Stimulated activated CD4-positive, alpha-beta T cell treated with anti-CD3 and anti-CD28 coated beads, Interleukin-4, amount 100 ng/mL, for 48 hours (primary cell): ENCODE results near the gene SNX18.
"Not testable (repeated sequence)": the region's sequence is repeated elsewhere in the genome, so short reads cannot be mapped to it uniquely, and the experiment has no call there.

ENCODE experiments used
- DNase-seq, 2 donors: peaks; one replicate each; pipeline ENCODE4 v3.0.0-alpha.2; 2020; ENCODE audit warnings: low read depth in 2 of 2

The SNX18 gene, protein sequence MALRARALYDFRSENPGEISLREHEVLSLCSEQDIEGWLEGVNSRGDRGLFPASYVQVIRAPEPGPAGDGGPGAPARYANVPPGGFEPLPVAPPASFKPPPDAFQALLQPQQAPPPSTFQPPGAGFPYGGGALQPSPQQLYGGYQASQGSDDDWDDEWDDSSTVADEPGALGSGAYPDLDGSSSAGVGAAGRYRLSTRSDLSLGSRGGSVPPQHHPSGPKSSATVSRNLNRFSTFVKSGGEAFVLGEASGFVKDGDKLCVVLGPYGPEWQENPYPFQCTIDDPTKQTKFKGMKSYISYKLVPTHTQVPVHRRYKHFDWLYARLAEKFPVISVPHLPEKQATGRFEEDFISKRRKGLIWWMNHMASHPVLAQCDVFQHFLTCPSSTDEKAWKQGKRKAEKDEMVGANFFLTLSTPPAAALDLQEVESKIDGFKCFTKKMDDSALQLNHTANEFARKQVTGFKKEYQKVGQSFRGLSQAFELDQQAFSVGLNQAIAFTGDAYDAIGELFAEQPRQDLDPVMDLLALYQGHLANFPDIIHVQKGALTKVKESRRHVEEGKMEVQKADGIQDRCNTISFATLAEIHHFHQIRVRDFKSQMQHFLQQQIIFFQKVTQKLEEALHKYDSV

GRCh38 chr5:54517512-54518145 lies at the start of gene SNX18:
Gene SNX18 (plus strand): TSS chr5:54517759. CDS start chr5:54517953, 194 bp downstream.
- peak; percentile 74 to 87 for DNase-seq

GRCh38 chr5:54469622-54470021 lies 47.9 kb upstream of the SNX18 start:
- no peak for DNase-seq

- no peak for DNase-seq
These were observed 47.4 kb upstream of the SNX18 start for GRCh38 chr5:54470128-54470527.

- DNase-seq: no peak
These were observed 46.9 kb upstream of the SNX18 start for GRCh38 chr5:54470677-54471076.

GRCh38 chr5:54471398-54471797 lies 46.2 kb upstream of the SNX18 start:
- no peak for DNase-seq

GRCh38 chr5:54476682-54477081 lies 40.9 kb upstream of the SNX18 start:
- DNase-seq: no peak

DNA sequence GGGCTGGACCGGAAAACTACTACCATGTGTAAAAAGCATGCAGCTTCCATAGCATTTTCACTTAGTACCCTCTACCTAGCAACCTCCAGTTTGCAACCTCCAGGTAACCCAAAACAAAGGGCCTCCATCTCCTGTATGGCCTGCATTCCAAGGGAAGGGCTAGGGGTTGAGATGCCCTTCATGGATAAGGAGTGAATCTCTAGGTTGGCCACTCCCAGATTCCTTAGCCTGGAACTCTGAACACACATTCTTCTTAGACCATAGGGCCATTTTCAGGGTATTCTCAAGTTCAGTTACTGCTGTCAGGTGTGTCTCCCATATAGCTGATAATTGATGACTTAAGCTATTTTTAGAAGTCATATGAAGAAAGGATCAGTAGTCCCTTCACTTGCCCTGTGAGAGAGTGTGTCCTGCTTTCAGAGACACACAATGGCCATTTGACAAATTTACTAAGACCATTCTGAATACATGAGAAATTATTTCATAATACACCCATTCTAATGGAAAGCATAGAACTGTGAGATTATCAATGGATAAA lies 39.5 kb upstream of the SNX18 start:
- DNase-seq: no peak

DNA sequence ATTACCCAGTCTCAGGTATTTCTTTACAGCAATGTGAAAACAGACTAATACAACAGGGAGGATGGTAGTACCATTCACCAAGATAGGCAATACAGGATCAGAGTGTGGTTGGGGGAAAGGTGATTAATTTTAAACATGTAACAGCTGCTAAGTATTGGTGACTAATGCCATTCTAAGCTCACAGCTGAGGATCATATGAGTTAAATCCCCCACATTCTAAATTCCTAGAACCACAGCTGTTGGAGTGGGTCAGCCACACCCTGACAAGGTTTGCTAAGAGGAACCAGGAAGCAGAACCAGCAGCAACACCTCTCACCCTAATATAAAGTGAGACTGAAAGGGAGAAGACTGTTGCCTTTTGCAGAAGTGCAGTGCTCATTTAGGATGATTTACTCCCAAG lies 37.3 kb upstream of the SNX18 start:
- DNase-seq: no peak

DNA sequence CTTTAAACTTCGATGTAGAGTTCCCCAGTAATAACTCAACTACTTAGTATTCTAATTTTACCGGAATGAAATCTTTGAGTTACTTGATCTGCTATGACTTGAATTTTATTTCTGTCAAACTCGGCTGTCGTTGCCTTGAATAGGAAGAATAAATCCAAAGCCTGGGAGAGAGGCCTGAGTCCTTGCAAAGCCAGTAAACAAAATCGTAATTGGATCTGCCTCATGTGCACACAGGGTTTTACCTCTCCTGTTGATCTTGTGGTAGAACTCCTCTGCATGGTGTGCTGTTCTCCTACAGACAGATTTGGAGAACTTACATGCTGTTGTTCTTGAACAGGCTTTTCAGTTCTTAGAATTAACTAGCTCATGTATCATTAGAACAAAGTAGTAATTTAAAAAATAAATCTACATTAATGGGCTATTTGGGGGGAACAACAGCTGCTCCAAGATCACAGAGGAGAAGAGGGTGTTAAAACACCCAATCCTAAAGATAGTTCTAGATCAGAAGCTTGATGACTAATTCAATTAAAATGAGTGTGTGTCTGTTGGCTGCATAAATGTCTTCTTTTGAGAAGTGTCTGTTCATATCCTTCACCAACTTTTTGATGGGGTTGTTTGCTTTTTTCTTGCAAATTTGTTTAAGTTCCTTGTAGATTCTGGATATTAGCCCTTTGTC lies 33.2 kb upstream of the SNX18 start:
- DNase-seq: no peak

- not testable (repeated sequence) for DNase-seq
These were observed 31.9 kb upstream of the SNX18 start for GRCh38 chr5:54485659-54486058.

- DNase-seq: not testable (repeated sequence)
These were observed 27.9 kb upstream of the SNX18 start for GRCh38 chr5:54489648-54489979.

DNA sequence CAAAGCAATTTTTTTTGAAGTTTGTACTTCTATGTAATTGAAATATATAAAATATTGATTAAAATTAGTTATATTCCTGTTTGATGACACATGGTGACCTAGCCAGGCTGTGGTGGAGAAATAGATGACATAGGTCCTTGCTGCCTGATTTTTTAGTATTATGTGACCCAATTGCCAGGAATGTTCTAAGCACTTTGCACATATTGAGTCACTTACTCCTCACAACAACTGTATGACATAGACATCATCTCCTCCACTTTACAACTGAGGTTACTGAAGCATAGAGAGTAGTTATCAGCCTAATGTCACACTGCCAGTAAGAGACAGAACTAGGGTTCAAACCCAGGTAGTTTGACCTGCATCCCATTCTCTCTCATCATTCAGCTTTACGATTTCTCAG lies 26.2 kb upstream of the SNX18 start:
- no peak for DNase-seq

DNA sequence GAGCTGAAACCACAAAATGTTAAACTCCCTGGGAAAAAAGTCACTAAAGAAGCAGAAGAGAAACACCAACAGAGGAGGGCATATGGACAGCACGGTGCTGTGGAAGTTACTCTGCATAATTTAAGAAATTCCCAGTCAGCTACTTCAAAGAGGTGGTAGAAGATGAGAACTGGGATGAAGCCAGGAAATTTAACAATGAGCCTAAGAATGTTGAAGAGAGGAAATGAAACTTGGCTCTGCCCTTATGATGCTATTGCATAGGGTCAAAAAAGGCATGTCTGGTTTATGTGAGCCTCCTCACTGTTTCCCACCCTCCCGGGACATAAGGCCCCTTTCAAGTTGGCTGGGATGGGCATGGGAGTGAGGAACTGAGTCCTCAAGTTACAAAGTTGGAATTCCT lies 25.4 kb upstream of the SNX18 start:
- no peak for DNase-seq

DNA sequence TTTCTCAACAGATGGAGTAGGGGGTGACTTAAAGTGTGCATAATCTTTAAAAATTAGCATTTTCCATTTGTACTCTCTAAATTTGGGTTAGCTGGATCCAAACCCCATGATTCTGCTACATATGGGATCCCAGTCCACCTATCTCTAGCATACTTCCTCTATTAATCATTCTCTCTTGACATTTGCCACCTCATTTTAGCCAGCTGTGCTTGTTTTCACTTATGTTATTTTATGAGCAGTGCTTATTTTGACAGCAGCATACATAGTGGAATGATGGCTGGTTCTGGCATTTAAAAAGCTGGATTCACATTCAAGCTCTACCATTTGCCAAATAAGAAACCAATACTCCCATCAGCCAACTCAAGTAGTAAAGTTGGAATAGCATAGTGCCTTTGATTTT lies 22.5 kb upstream of the SNX18 start:
- no peak for DNase-seq

GRCh38 chr5:54514291-54514690 lies 3.3 kb upstream of the SNX18 start:
- no peak for DNase-seq

DNA sequence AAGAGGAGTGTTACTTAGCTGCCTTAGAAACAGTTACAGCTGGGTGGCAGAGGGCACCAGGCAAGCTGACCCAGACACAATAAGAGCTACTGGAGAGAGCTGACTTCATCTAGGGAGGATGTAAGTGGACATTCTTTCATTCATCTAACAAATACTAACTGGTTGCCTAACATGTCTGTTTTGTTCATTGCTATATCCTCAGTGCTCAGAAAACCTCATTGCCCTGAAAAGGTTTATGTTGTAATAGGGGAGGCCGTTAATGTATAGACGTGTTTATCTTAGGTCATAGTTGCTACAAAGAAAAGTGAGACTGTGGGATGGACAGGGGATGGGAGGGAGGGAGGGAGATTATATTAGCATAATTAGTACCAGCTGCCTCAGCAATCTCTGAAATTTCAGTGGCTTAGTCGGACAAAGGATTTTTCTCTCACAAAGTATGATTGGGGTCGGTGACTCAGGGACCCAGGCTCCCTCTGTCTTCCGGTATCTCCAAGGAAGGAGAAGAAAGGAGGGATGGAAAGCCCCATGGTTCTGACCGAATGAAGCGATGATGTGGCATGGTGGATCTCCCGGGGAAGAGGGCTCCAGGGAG lies 2.6 kb upstream of the SNX18 start:
- DNase-seq: no peak

DNA sequence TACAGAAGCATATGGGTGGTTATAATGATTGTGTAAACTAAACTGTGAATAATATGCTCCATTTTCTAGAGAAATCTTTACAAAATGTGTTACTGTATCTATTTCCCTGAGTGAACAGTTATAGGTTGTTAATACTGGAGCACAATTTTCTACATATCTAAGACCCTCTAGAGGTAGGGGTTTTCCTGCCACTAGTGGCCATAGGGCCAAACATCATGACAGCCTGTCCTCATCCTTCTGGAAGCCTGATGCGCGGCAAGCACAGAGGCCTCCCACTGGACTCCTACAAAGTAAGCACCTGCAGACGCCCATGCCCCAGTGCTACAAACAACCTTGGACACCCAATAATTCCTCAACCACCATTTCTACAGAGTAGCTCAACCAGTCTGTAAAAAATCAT lies 1.9 kb upstream of the SNX18 start:
- DNase-seq: no peak

- DNase-seq: no peak
These were observed 1.4 kb upstream of the SNX18 start for GRCh38 chr5:54516051-54516655.

GRCh38 chr5:54517174-54517511 lies 416 bp upstream of the SNX18 start:
- DNase-seq: no peak

DNA sequence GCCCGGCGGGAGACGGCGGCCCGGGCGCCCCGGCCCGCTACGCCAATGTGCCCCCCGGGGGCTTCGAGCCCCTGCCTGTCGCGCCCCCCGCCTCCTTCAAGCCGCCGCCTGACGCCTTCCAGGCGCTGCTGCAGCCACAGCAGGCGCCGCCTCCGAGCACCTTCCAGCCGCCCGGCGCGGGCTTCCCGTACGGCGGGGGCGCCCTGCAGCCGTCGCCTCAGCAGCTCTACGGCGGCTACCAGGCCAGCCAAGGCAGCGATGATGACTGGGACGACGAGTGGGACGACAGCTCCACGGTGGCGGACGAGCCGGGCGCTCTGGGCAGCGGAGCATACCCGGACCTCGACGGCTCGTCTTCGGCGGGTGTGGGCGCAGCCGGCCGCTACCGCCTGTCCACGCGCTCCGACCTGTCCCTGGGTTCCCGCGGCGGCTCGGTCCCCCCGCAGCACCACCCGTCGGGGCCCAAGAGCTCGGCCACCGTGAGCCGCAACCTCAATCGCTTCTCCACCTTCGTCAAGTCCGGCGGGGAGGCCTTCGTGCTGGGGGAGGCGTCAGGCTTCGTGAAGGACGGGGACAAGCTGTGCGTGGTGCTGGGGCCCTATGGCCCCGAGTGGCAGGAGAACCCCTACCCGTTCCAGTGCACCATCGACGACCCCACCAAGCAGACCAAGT lies 723 bp downstream of the SNX18 start:
- peak; percentile 37 to 43 for DNase-seq
